Loucy (cell line): Measurements from ENCODE around the gene NUMBL.

ENCODE experiments used
- H2AFZ ChIP-seq: fragments of 200-600 bp; sonication (generic); 2 replicates; pipeline ENCODE4 v1.6.0; 2016; ENCODE audit warnings: antibody characterized with exemption, mild to moderate bottlenecking, low read length, moderate library complexity
- H3F3A ChIP-seq: fragments of 200-600 bp; 2 replicates; pipeline ENCODE4 v1.6.0; 2016; ENCODE audit warnings: antibody characterized with exemption, low read depth, mild to moderate bottlenecking
- H3K27me3 ChIP-seq: fragments of 200-600 bp; sonication (generic); 2 replicates; pipeline ENCODE4 v1.6.1; 2014; ENCODE audit warnings: low read length, mild to moderate bottlenecking; ENCODE audit not compliant: insufficient read depth, poor library complexity, severe bottlenecking
- H3K36me3 ChIP-seq: fragments of 200-600 bp; sonication (generic); 2 replicates; pipeline ENCODE4 v1.6.1; 2016; ENCODE audit warnings: low read length; ENCODE audit not compliant: insufficient read depth
- H3K4me1 ChIP-seq: fragments of 200-600 bp; sonication (generic); 2 replicates; pipeline ENCODE4 v1.5.1; 2014; ENCODE audit warnings: low read length, mild to moderate bottlenecking; ENCODE audit not compliant: insufficient read depth, poor library complexity, severe bottlenecking
- H3K4me2 ChIP-seq: fragments of 200-600 bp; sonication (generic); 2 replicates; pipeline ENCODE4 v1.6.0; 2014; ENCODE audit warnings: antibody characterized with exemption, low read length, low read depth, mild to moderate bottlenecking; ENCODE audit not compliant: poor library complexity, severe bottlenecking
- H3K4me3 ChIP-seq: fragments of 200-600 bp; sonication (generic); 2 replicates; pipeline ENCODE4 v1.5.1; 2014; ENCODE audit warnings: low read length, mild to moderate bottlenecking, mixed read lengths; ENCODE audit not compliant: poor library complexity, severe bottlenecking
- H3K79me2 ChIP-seq: fragments of 200-600 bp; sonication (generic); 2 replicates; pipeline ENCODE4 v1.6.1; 2014; ENCODE audit warnings: low read length; ENCODE audit not compliant: insufficient read depth
- H3K9ac ChIP-seq: fragments of 200-600 bp; sonication (generic); 2 replicates; pipeline ENCODE4 v1.6.0; 2014; ENCODE audit warnings: mild to moderate bottlenecking, low read depth, low read length, moderate library complexity; ENCODE audit not compliant: poor library complexity, severe bottlenecking
- H3K9me2 ChIP-seq: fragments of 200-600 bp; sonication (generic); replicated peaks from 2 replicates; pipeline ENCODE4 v1.6.1; 2016; ENCODE audit warnings: low read depth, low read length, mixed read lengths
- H3K9me3 ChIP-seq: fragments of 200-600 bp; sonication (generic); 2 replicates; pipeline ENCODE4 v1.6.1; 2014; ENCODE audit warnings: mild to moderate bottlenecking, antibody characterized with exemption, low read length, low read depth; ENCODE audit not compliant: insufficient read depth
- H4K20me1 ChIP-seq: fragments of 200-600 bp; sonication (generic); 2 replicates; pipeline ENCODE4 v1.6.0; 2014; ENCODE audit warnings: antibody characterized with exemption, low read length, mild to moderate bottlenecking; ENCODE audit not compliant: insufficient read depth, poor library complexity, severe bottlenecking
- CTCF ChIP-seq: fragments of 200-600 bp; sonication (generic); conservative IDR thresholded peaks from 2 replicates; pipeline ENCODE4 v1.5.1; 2014; ENCODE audit warnings: mild to moderate bottlenecking, antibody characterized with exemption, low read length
- EZH2phosphoT487 ChIP-seq: fragments of 200-600 bp; IDR thresholded peaks from 2 replicates; pipeline ENCODE4 v1.6.1; 2018; ENCODE audit warnings: antibody characterized with exemption, mild to moderate bottlenecking, moderate library complexity, borderline replicate concordance

The NUMBL gene

DNA sequence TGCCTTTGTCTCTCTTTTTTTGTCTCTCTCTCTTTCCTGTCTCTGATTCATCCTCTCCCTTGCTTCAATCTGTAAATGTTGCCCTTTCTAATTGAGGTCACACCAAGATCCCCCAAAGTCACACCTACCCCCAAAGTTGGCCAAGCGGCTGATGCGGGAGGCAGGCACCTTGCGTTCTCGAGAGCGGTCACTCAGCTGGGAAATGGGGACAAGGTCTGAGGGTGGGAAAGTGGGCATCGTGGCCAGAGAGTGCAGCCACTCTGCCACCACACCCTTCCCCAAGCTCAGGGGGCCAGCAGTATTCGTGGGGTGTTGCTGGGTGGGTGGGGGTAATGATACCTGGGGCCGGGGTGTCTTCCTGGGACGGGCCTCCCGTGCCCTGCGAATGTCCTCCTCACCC is 23.5 kb upstream of the NUMBL start:
- Histone ChIP-seq H3K4me2 (peak overlapping the region; percentile 91), H3K9me3 (no peaks in the 10 kb centered on the region), H3K79me2 (peaks cover 20% of the 10 kb centered on the region), H3K27me3 (no peaks in the 10 kb centered on the region), H3K9ac (peak overlapping the region; percentile 76), H3K4me1 (peaks cover 39% of the 10 kb centered on the region), H3K4me3 (peak overlapping the region; percentile 95), H2AFZ (no peak overlapping the region), H3K36me3 (no peaks in the 10 kb centered on the region), H4K20me1 (no peaks in the 10 kb centered on the region), H3K9me2 (no peaks in the 10 kb centered on the region), H3F3A (no peaks in the 10 kb centered on the region)
- no peak for TF ChIP-seq CTCF
- no peak for TF ChIP-seq EZH2phosphoT487

DNA sequence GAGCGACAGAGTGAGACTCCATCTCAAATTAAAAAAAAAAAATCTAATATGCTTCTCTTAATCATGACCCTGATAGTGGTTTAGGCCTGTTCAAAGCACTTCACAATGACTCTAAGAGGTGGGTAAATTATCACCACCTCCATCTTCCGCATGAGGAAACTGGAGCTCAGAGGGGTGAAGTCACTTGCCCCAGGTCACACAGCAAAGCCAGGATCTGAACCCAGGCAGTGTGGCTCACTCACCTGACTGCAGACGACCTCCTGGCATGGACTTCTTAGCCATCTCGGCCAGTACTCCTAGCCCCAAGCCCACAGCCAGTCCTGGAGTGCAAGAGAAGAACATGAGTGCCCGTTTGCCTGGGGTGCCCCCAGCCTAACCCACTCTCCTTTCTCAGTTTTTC is 19.4 kb upstream of the NUMBL start:
- TF ChIP-seq EZH2phosphoT487 (no peak), CTCF (no peak)
- no peaks in the 10 kb centered on the region for H3K27me3 ChIP-seq
- H3K36me3 ChIP-seq, result peaks cover 4% of the 10 kb centered on the region; the same call in 1 of the 2 replicates

GRCh38 chr19:40707615-40708014 is 17.2 kb upstream of the NUMBL start:
- no peaks in the 10 kb centered on the region for H3K9me3 ChIP-seq
- no peaks in the 10 kb centered on the region for H3K27me3 ChIP-seq
- no peaks in the 10 kb centered on the region for H3F3A ChIP-seq
- H3K4me1 ChIP-seq, result no peaks in the 10 kb centered on the region
- no peak overlapping the region for H3K4me3 ChIP-seq
- H2AFZ ChIP-seq, result no peak overlapping the region
- H3K79me2 ChIP-seq, result no peaks in the 10 kb centered on the region
- H3K9ac ChIP-seq, result no peak overlapping the region
- H3K9me2 ChIP-seq, result no peaks in the 10 kb centered on the region
- H3K36me3 ChIP-seq, result peaks cover 10% of the 10 kb centered on the region; the same call in 1 of the 2 replicates
- H3K4me2 ChIP-seq, result no peak overlapping the region
- no peaks in the 10 kb centered on the region for H4K20me1 ChIP-seq
- TF ChIP-seq EZH2phosphoT487 (no peak), CTCF (no peak)

More for the DNA sequence above, 19.4 kb upstream of the NUMBL start:
- Histone ChIP-seq H3K4me3 (no peak overlapping the region), H4K20me1 (no peaks in the 10 kb centered on the region), H3K9ac (no peak overlapping the region), H3K9me2 (no peaks in the 10 kb centered on the region), H3F3A (no peaks in the 10 kb centered on the region), H3K79me2 (peaks cover 5% of the 10 kb centered on the region; the same call in 1 of the 2 replicates), H3K4me2 (no peak overlapping the region), H3K9me3 (no peaks in the 10 kb centered on the region), H3K4me1 (peaks cover 8% of the 10 kb centered on the region), H2AFZ (no peak overlapping the region)
